OCI-LY3 (cell line): ENCODE measurements around the gene CMSS1.

ENCODE experiments used
- CTCF ChIP-seq: fragments of 200-600, 300-600 bp; sonication (generic); IDR thresholded peaks from 2 replicates; pipeline ENCODE4 v1.5.1; 2014; ENCODE audit warnings: antibody characterized with exemption, low read length, low read depth
- EZH2phosphoT487 ChIP-seq: fragments of 200-600 bp; shearing (Covaris generic); IDR thresholded peaks from 2 replicates; pipeline ENCODE4 v1.6.1; 2018; ENCODE audit warnings: antibody characterized with exemption, mixed run types, low read depth

DNA sequence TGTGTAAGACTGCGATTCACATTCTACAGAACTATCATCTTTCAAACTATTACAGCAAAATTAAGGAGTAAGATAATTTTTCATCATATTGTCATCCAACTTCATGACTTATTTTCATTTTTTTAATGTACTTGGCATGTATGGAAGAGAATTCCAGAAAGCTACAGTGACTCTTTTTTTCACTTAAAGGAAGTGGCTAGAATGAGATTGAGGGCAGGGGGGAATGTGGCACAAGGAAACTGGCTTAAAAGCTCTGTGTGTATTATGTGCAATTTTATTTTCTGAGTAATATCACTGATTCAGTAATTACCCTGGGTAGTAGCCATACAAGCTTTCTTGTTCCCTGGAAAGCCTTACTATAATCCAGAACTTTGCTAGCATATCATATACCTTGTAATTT is 202.1 kb downstream of the CMSS1 start:
- TF ChIP-seq CTCF: no peak
- no peak for TF ChIP-seq EZH2phosphoT487
